ENCODE measurements around the gene SMO.

GRCh38 chr7:129205126-129205818 is 16.8 kb downstream of the SMO start:
- TF ChIP-seq CTCF (IDR thresholded peaks at IDR 0.05): no peak
- TF ChIP-seq POLR2AphosphoS5 (IDR thresholded peaks at IDR 0.05): no peak
- no peak for TF ChIP-seq POLR2A (IDR thresholded peaks at IDR 0.05)
